D721Med (cell line): ENCODE data around the gene ELFN2.
"Not testable (repeated sequence)": the region's sequence is repeated elsewhere in the genome, so short reads cannot be mapped to it uniquely, and the experiment has no call there.

ENCODE experiments used
- DNase-seq: peaks from one replicate; pipeline ENCODE4 v3.0.0; 2011; ENCODE audit warnings: low spot score; ENCODE audit not compliant: insufficient read length
- FAIRE-seq: peaks from 2 replicates; lab custom pipeline; 2011; peaks lifted over from hg19 to GRCh38; lab: Jason Lieb, UNC
- CTCF ChIP-seq: IDR thresholded peaks from 2 replicates; pipeline ENCODE4 v1.5.1; 2012; ENCODE audit warnings: mild to moderate bottlenecking, control low read depth; ENCODE audit not compliant: insufficient read depth; ENCODE audit errors: missing control alignments

Gene ELFN2

DNA sequence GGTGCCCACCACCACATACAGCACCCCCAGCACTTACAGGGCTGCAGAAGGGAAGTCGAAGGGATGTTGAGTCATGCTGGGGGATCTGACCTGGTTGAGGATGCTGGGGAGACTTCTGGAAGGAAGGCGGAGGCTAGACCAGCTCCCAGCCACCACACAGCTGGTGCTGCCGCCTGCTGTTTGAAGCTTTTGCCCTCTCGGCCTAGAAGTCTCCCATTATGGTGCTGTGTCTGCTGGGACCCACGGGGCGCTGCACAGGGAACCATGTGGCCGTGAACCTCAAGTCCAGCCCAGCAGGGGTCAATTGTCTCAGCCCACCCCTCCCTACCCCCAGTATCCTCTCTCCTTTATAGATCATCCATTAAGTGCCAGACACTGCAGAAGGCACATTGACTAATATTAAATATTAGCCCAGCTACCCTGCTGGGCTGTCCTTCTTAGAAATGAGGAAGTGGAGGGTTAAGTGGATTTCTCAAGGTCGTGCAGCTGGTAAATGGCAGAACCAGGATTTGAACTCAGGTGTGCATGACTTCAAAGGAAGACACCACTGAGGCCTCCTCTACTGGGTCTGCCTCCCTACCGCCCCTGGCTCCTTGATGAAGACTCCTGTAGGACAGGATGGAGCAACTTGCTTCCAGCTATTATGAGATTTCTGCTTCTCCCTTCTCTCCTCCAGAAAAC lies 95.3 kb downstream of the ELFN2 start:
- DNase-seq (no peak), FAIRE-seq (no peak)

GRCh38 chr22:37331034-37331428 lies 96.2 kb downstream of the ELFN2 start:
- FAIRE-seq (no peak), DNase-seq (no peak)
- TF ChIP-seq CTCF = no peak

More for the DNA sequence above, 95.3 kb downstream of the ELFN2 start:
- no peak for TF ChIP-seq CTCF

GRCh38 chr22:37330200-37331033 lies 96.9 kb downstream of the ELFN2 start:
- TF ChIP-seq CTCF = no peak

DNA sequence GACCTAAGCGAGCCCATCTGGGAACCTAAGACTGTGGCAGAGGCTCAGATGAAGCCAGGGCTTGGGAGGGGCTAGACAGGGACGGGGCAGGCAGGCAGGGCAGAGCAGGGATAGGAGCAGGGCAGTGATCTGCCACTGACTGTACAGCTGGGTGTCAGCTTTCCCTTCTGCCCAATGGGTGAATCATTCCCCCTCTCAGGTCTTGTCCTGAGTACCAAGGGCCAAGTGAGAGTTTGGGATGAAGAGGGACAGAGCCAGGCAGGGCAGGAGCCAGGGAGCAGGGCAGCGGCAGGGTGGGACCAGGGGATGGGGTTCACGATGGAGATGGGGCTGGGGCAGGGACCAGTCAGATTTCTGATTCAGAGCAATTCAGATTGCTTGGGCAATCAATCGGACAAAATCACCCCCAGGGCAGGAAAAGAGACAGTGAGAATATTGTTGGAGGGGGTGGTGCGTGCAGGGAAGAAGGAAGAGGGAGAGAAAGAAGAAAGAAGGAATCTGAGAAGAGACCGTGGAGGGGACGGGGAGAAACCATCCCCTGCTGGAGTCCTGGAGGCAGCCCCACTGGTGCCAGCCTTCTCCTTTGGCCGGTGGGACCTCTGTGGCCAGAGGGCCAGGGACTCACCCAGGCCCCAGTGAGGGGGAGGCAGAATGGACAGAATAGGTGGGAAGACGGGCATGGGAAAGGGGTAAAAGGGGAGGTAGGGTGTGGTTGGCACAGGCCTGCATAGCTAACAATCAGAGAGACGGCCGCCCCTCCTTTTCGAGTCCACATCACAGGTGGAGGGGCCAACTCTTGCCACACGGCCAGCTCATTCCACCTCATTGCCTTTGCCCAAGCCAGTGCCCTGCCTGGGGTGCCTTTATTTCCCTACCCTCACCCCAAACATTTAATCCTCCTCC lies 97.8 kb downstream of the ELFN2 start:
- DNase-seq = no peak
- no peak for TF ChIP-seq CTCF
- FAIRE-seq = no peak

More at GRCh38 chr22:37330200-37331033, 96.9 kb downstream of the ELFN2 start:
- DNase-seq = no peak
- FAIRE-seq = no peak

GRCh38 chr22:37328538-37329237 lies 98.6 kb downstream of the ELFN2 start:
- not testable (repeated sequence) for DNase-seq, FAIRE-seq

GRCh38 chr22:37328017-37328416 lies 99.3 kb downstream of the ELFN2 start:
- no peak for FAIRE-seq
- no peak for TF ChIP-seq CTCF
- DNase-seq = no peak
